ENCODE data around the gene ELMO1.

DNA sequence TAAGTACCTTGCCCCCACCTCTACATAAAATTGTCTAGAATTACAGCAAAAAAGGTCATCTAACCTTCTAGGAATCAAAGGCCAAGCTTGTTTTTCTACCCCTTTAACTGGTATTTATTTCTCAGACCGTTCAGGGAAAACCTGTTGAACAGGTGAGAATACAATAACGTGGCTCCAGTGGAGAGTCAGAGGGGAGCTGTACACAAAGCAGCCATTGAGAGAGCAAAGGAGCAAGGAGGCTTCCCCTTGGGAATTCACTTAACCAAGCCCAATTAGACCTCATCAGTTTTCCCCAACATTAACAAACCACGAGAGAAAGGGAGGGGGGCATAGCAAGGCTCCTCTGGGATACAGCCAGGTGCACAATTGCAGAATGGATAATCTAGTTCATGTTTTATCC, 101.9 kb downstream of the ELMO1 start:
- TF ChIP-seq, protein P1, sequence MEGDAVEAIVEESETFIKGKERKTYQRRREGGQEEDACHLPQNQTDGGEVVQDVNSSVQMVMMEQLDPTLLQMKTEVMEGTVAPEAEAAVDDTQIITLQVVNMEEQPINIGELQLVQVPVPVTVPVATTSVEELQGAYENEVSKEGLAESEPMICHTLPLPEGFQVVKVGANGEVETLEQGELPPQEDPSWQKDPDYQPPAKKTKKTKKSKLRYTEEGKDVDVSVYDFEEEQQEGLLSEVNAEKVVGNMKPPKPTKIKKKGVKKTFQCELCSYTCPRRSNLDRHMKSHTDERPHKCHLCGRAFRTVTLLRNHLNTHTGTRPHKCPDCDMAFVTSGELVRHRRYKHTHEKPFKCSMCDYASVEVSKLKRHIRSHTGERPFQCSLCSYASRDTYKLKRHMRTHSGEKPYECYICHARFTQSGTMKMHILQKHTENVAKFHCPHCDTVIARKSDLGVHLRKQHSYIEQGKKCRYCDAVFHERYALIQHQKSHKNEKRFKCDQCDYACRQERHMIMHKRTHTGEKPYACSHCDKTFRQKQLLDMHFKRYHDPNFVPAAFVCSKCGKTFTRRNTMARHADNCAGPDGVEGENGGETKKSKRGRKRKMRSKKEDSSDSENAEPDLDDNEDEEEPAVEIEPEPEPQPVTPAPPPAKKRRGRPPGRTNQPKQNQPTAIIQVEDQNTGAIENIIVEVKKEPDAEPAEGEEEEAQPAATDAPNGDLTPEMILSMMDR (IDR thresholded peaks at IDR 0.05; ENCODE audit: poor library complexity), result no peak
- no peak for TF ChIP-seq EZH2 (IDR thresholded peaks at IDR 0.05; ENCODE audit: borderline replicate concordance)
- no peak for TF ChIP-seq EZH2phosphoT487 (IDR thresholded peaks at IDR 0.05; ENCODE audit: low read depth, severe bottlenecking, unreplicated experiment)

Data from hepatocyte (in vitro differentiated cells).